K562 (cell line): Measurements from ENCODE around the gene SLC25A33. TPM values are rescaled to one million over a fixed set of nuclear protein-coding genes. Genes with fewer than 3 reads are reported as not detected.

Experiments used
- ATAC-seq: fragments of 200-7000 bp; cut with Tn5 transposase; 3 replicates; pipeline ENCODE4 v1.9.1; 2020; ENCODE audit warnings: moderate library complexity
- BruUV-seq: library from RNA; stranded (reverse); fragments of 400-500 nt; replicated peaks from 2 replicates; lab custom pipeline; 2021; lab: Mats Ljungman, UMichigan
- CTCF ChIA-PET: fragments of 300-600 bp; formaldehyde crosslinking; extraction: SDS; loops from one replicate; lab custom pipeline; 2021; ENCODE audit warnings: low intra/inter-chr PET ratio; lab: Yijun Ruan, JAX
- POLR2A ChIA-PET: fragments of 300-600, 350-650 bp; sonication (Branson Sonifier 250); formaldehyde crosslinking; extraction: SDS; loops from one replicate; lab custom pipeline; 2021; ENCODE audit warnings: antibody characterized with exemption, inconsistent platforms; lab: Yijun Ruan, JAX
- DNase-seq, 4 experiments: peaks; one replicate each; pipeline versions ENCODE4 v3.0.0 to v3.0.0-alpha.2; 2011 to 2018; ENCODE audit warnings: low spot score in 3 of 4, mixed read lengths in 3 of 4; ENCODE audit errors: extremely low read depth in 1 of 4
- FAIRE-seq: peaks from 2 replicates; lab custom pipeline; 2011; peaks lifted over from hg19 to GRCh38; lab: Jason Lieb, UNC
- H2AFZ ChIP-seq: 2 replicates; pipeline ENCODE4 v1.6.0; 2011; ENCODE audit warnings: low read depth, low read length, control low read depth, inconsistent platforms
- H3K27ac ChIP-seq: fragments of 200-600 bp; 3 replicates; pipeline ENCODE4 v1.8.0; 2011; ENCODE audit warnings: low read depth, mild to moderate bottlenecking, control low read depth, inconsistent platforms, low read length, moderate library complexity, mixed read lengths; ENCODE audit errors: extremely low read depth
- H3K27me3 ChIP-seq, 2 experiments: fragments of 300-600 bp in 1 of 2; 2 replicates in 1 of 2; 3 replicates in 1 of 2; pipeline versions ENCODE4 v1.6.0 to v1.8.0; 2011; ENCODE audit warnings: inconsistent platforms in 2 of 2, low read length in 2 of 2, mild to moderate bottlenecking in 1 of 2, mixed read lengths in 1 of 2, moderate library complexity in 1 of 2; ENCODE audit not compliant: control insufficient read depth in 2 of 2, insufficient read depth in 2 of 2
- H3K36me3 ChIP-seq: fragments of 300-600 bp; 3 replicates; pipeline ENCODE4 v1.8.0; 2011; ENCODE audit warnings: mild to moderate bottlenecking, low read length, inconsistent platforms; ENCODE audit not compliant: control insufficient read depth, insufficient read depth
- H3K4me1 ChIP-seq, 2 experiments: fragments of 200-600 bp in 1 of 2; replicated peaks in 1 of 2; 2 replicates in 1 of 2; 3 replicates in 1 of 2; pipeline versions ENCODE4 v1.5.1 to v1.8.0; 2011; ENCODE audit warnings: inconsistent platforms in 2 of 2, low read length in 2 of 2, mild to moderate bottlenecking in 1 of 2, mixed read lengths in 1 of 2, moderate library complexity in 1 of 2; ENCODE audit not compliant: control insufficient read depth in 2 of 2, insufficient read depth in 2 of 2
- H3K4me2 ChIP-seq: 2 replicates; pipeline ENCODE4 v1.6.1; 2011; ENCODE audit warnings: low read length, control low read depth, inconsistent platforms, mixed read lengths; ENCODE audit not compliant: insufficient read depth
- H3K4me3 ChIP-seq: fragments of 200-600 bp; sonication (generic), shearing (Covaris generic); 2 replicates; pipeline ENCODE4 v1.5.1; 2016; ENCODE audit warnings: control low read depth, inconsistent platforms
- H3K79me2 ChIP-seq: fragments of 200-600 bp; 3 replicates; pipeline ENCODE4 v1.8.0; 2011; ENCODE audit warnings: low read length, inconsistent platforms; ENCODE audit not compliant: control insufficient read depth, insufficient read depth
- H3K9ac ChIP-seq, 2 experiments: 2 replicates each; pipeline versions ENCODE4 v1.6.0 to v1.6.1; 2011; ENCODE audit warnings: low read depth in 2 of 2, low read length in 2 of 2, control low read depth in 1 of 2, inconsistent platforms in 1 of 2, mild to moderate bottlenecking in 1 of 2, mixed read lengths in 1 of 2; ENCODE audit not compliant: insufficient read depth in 1 of 2
- H3K9me1 ChIP-seq: one replicate; pipeline ENCODE4 v1.6.0; 2011; ENCODE audit warnings: inconsistent platforms, mild to moderate bottlenecking, low read length, moderate library complexity; ENCODE audit not compliant: control insufficient read depth, insufficient read depth
- H3K9me3 ChIP-seq: replicated peaks from 2 replicates; pipeline ENCODE4 v1.5.1; 2011; ENCODE audit warnings: low read depth, low read length, inconsistent platforms; ENCODE audit not compliant: control insufficient read depth, insufficient read depth
- H4K20me1 ChIP-seq: replicated peaks from 2 replicates; pipeline ENCODE4 v1.6.1; 2011; ENCODE audit warnings: low read length, inconsistent platforms, mixed read lengths; ENCODE audit not compliant: control insufficient read depth, insufficient read depth
- BACH1 ChIP-seq: fragments of 200-800 bp; sonication (Bioruptor generic); IDR thresholded peaks from 2 replicates; pipeline ENCODE4 v1.6.1; 2016; ENCODE audit warnings: missing genetic modification characterization, missing compliant biosample characterization
- FOXK1 ChIP-seq: sonication (generic); formaldehyde crosslinking; IDR thresholded peaks from 2 replicates; pipeline ENCODE4 v1.8.0; 2022; ENCODE audit warnings: missing genetic modification reagents, mild to moderate bottlenecking, borderline replicate concordance
- HDAC1 ChIP-seq, 2 experiments: fragments of 450-650 bp; IDR thresholded peaks; 2 replicates each; pipeline ENCODE4 v1.6.1; 2016 to 2017; ENCODE audit warnings: inconsistent platforms in 1 of 2, mild to moderate bottlenecking in 1 of 2, moderate library complexity in 1 of 2
- HDAC2 ChIP-seq: fragments of 450-650 bp; IDR thresholded peaks from 2 replicates; pipeline ENCODE4 v1.6.1; 2016; ENCODE audit warnings: mild to moderate bottlenecking
- KDM1A ChIP-seq, 2 experiments: fragments of 450-650 bp; IDR thresholded peaks; 2 replicates each; pipeline ENCODE4 v1.6.1; 2016; ENCODE audit warnings: mild to moderate bottlenecking in 2 of 2
- MAZ ChIP-seq, 2 experiments: fragments of 450-650 bp in 1 of 2; sonication (generic) in 1 of 2; formaldehyde crosslinking; IDR thresholded peaks in 1 of 2; conservative IDR thresholded peaks in 1 of 2; 2 replicates each; pipeline versions ENCODE4 v1.4.0 to v1.5.0; 2020; ENCODE audit warnings: mild to moderate bottlenecking in 1 of 2, missing genetic modification reagents in 1 of 2
- RCOR1 ChIP-seq, 2 experiments: IDR thresholded peaks; 2 replicates each; pipeline ENCODE4 v1.6.1; 2012; ENCODE audit warnings: low read depth in 2 of 2, low read length in 2 of 2, borderline replicate concordance in 1 of 2, improper control_type of control experiment in 1 of 2
- U2AF2 ChIP-seq: fragments of 200-400 bp; formaldehyde crosslinking; optimal IDR thresholded peaks from 2 replicates; pipeline ENCODE3; 2017; ENCODE audit warnings: low read depth, mild to moderate bottlenecking, low read length
- ZNF12 ChIP-seq: sonication (generic); formaldehyde crosslinking; IDR thresholded peaks from 2 replicates; pipeline ENCODE4 v1.4.0; 2020; ENCODE audit warnings: mild to moderate bottlenecking, missing genetic modification reagents
- ZNF121 ChIP-seq: sonication (generic); formaldehyde crosslinking; conservative IDR thresholded peaks from 2 replicates; pipeline ENCODE4 v1.8.0; 2022; ENCODE audit warnings: missing genetic modification reagents
- WGBS: fragments of 100-300 bp; shearing (Covaris generic); methylation state at CpG from one replicate; pipeline ENCODE4 v1.1.6; 2016; ENCODE audit warnings: low coverage, mixed read lengths; ENCODE audit not compliant: insufficient coverage; ENCODE audit errors: missing lambda C conversion rate; 5-methylcytosine and 5-hydroxymethylcytosine counted together
- in situ Hi-C: fragments of 300-500 bp; cut with MboI; formaldehyde crosslinking; loops from 4 replicates; pipeline ENCODE4 v1.15.0; 2018; ENCODE audit warnings: inconsistent platforms, mixed read lengths
- intact Hi-C: fragments of 100-400 bp; cut with micrococcal nuclease; formaldehyde crosslinking; loops from 2 replicates; pipeline ENCODE4 v1.14.2; 2022
- polyA plus RNA-seq, 8 experiments: library from polyadenylated mRNA; depleted of rRNA in 4 of 8; stranded (reverse) in 5 of 8; unstranded in 3 of 8; fragments of >200 nt; fragmentation: Nextera tagmentation in 2 of 8; fragmentation: Illumina TruSeq in 1 of 8; extraction: Ambion mirVana in 2 of 8; extraction: Trizol in 1 of 8; gene quantifications; 2 replicates each; pipeline versions ENCODE4 v1.2.1 to v1.2.3, GENCODE V29; 2011 to 2014; ENCODE audit warnings: inconsistent platforms in 1 of 8, missing spikeins in 1 of 8
- total RNA-seq, 7 experiments: library from RNA; depleted of rRNA in 6 of 7; stranded (reverse); fragments of >200 nt in 6 of 7; fragmentation: Illumina TruSeq in 2 of 7; extraction: Trizol in 2 of 7; gene quantifications; 2 replicates each; pipeline versions ENCODE4 v1.2.1 to v1.2.3, GENCODE V29; 2011 to 2021; ENCODE audit warnings: low replicate concordance in 1 of 7
- TF ChIP-seq, protein P1 (sequence below): fragments of 450-650 bp; IDR thresholded peaks from 2 replicates; pipeline ENCODE4 v1.6.1; 2014; ENCODE audit warnings: low read depth, mild to moderate bottlenecking, moderate library complexity, borderline replicate concordance

The SLC25A33 gene
- total and polyA plus RNA-seq, 9 of the 15 experiments (the other 6 are each of a cell fraction or from before 2014, with no cell fraction given) = 3.2 to 23.5 (median 17.5) TPM

DNA sequence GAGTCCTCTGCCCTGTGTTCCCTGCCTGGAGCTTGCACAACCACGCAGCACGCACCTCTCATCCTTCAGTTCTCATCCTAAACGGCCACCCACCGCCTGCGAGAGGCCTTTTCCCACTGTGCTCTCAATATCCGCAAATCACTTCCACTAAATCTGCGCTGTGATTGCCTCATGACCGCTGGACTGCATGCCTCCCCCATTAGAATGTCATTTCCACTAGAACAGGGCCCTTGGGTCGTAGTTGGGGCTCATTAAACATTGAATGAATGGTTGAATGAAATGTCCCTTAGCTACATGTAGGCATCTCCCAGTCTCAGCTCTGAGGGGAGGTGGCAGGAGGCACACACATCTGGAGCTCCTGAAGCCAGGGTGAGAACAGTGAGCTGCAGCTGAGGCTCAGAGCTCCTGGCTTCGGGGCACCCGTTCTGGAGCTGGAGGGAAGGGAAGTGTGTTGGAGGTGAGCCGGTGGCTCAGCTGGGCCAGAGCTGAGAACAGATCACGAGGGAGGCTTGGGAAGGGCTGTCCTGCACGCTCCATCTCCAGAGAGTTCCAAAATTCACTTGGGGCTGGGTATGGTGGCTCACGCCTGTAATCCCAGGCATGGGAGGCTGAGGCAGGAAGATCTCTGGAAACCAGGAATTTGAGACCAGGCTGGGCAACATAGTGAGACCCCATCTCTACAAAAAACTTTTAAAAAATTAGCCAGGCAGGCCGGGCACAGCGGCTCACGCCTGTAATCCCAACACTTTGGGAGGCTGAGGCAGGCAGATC, 79.8 kb downstream of the SLC25A33 start:
- H3K9me1 ChIP-seq = no peaks in the 10 kb centered on the region
- peaks cover 4 to 12% of the 10 kb centered on the region in 2 experiments; a peak in 3 of 5 replicates for H3K4me1 ChIP-seq
- no peak overlapping the region for H3K27ac ChIP-seq
- H3K9ac ChIP-seq = peak overlapping the region in 1 of 2 experiments; percentile 47; a peak in 1 of 4 replicates
- CTCF ChIA-PET = no interaction called here
- no peak overlapping the region for H2AFZ ChIP-seq
- no peaks in the 10 kb centered on the region for H3K9me3 ChIP-seq
- FAIRE-seq (no peak), ATAC-seq (no peak), DNase-seq (no peak)
- H3K4me2 ChIP-seq = no peak overlapping the region
- no peaks in the 10 kb centered on the region for H4K20me1 ChIP-seq
- no peaks in the 10 kb centered on the region for H3K79me2 ChIP-seq
- WGBS = 7% methylated on average over 18 of the region's 18 CpGs
- POLR2A ChIA-PET = interaction anchor here (1.0 kb wide), 1 partner anchor 27 kb away, joined by 3 read pairs; no protein-coding TSS in a partner anchor
- H3K27me3 ChIP-seq = peaks cover 8 to 31% of the 10 kb centered on the region in 2 experiments
- intact Hi-C loops (no loop called here), in situ Hi-C loops (no loop called here)
- BruUV-seq = no TSS peak
- no peaks in the 10 kb centered on the region for H3K36me3 ChIP-seq
- no peak overlapping the region for H3K4me3 ChIP-seq
- TF ChIP-seq, protein P1, sequence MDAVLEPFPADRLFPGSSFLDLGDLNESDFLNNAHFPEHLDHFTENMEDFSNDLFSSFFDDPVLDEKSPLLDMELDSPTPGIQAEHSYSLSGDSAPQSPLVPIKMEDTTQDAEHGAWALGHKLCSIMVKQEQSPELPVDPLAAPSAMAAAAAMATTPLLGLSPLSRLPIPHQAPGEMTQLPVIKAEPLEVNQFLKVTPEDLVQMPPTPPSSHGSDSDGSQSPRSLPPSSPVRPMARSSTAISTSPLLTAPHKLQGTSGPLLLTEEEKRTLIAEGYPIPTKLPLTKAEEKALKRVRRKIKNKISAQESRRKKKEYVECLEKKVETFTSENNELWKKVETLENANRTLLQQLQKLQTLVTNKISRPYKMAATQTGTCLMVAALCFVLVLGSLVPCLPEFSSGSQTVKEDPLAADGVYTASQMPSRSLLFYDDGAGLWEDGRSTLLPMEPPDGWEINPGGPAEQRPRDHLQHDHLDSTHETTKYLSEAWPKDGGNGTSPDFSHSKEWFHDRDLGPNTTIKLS = no peak
- TF ChIP-seq KDM1A (IDR thresholded peaks at IDR 0.05) (peak; percentile 96 to 97), FOXK1 (CRISPR knock-in tag) (0 out of 2 replicates have a peak, but pooled peaks have one; percentile 22), MAZ (CRISPR knock-in tag; conservative IDR thresholded peaks at IDR 0.05 in 1 of 2, IDR thresholded peaks at IDR 0.05 in 1 of 2) (no peak), ZNF121 (CRISPR knock-in tag) (peak; percentile 96), BACH1 (tag) (no peak), RCOR1 (IDR thresholded peaks at IDR 0.05; ENCODE audit: borderline replicate concordance in 1 of 2, low read depth in 2 of 2, low read length in 2 of 2) (peak; percentile 76 to 84), ZNF12 (CRISPR knock-in tag) (no peak), U2AF2 (no peak), HDAC2 (peak; percentile 47; the same call in 1 of the 2 replicates), HDAC1 (IDR thresholded peaks at IDR 0.05) (peak in 1 of 2 experiments; percentile 65; a peak in 2 of 4 replicates)
- TF ChIP-seq, all 486 proteins: peak for 6
